GM18907 (cell line): ENCODE measurements around the gene SCUBE1.
"Not testable (repeated sequence)": the region's sequence is repeated elsewhere in the genome, so short reads cannot be mapped to it uniquely, and the experiment has no call there.

Source experiments
- ATAC-seq: cut with Tn5 transposase; IDR thresholded peaks from one replicate; pipeline ENCODE4 v1.9.1; 2021; ENCODE audit warnings: mild to moderate bottlenecking, moderate library complexity; ENCODE audit not compliant: unreplicated experiment

Gene SCUBE1

DNA sequence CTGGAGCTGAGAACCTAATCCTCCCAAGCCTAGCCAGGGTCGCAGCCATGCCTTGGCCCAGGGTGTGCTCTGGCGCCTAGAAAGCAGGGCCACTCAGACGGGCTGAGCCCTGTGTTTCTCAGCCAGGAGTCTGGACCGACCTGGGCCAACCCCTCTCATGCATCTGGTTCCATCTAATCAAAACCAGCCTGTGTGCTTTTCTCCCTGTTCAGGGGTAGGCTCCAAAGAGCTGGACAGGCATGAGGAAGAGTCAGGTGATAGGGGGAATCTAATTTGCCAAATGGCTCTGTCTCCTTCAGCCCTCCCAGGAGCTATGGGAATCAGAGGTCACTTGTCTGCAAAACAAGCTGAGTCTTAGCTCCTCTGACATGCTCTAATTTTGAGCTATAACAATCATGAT, 55.7 kb downstream of the SCUBE1 start:
- ATAC-seq, result no peak

DNA sequence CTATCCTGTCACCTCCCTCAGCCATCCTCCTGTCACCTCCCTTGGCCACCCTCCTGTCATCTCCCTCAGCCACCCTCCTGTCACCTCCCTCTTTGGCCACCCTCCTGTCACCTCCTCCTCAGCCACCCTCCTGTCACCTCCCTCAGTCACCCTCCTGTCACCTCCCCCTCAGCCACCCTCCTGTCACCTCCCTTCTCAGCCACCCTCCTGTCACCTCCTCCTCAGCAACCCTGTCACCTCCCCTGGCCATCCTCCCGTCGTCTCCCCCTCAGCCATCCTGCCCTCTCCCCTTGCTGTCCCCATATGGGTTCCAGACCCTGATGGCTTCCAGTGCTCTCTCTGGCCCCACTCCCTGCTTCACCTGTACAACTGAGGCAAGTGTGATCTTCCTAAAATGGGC, 61.8 kb downstream of the SCUBE1 start:
- ATAC-seq, result no peak

DNA sequence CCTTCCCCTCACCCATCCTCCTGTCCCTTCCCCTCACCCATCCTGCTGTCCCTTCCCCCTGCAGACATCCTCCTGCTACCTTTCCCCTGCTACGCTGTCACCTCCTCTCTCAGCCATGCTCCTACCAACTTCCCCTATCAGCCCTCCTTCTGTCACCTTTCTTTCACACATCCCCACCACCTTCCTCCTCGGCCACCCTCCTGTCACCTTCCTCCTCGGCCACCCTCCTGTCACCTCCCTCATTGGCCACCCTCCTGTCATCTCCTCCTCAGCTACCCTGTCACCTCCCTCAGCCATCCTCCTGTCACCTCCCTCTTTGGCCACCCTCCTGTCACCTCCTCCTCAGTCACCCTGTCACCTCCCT, 62.7 kb downstream of the SCUBE1 start:
- not testable (repeated sequence) for ATAC-seq

DNA sequence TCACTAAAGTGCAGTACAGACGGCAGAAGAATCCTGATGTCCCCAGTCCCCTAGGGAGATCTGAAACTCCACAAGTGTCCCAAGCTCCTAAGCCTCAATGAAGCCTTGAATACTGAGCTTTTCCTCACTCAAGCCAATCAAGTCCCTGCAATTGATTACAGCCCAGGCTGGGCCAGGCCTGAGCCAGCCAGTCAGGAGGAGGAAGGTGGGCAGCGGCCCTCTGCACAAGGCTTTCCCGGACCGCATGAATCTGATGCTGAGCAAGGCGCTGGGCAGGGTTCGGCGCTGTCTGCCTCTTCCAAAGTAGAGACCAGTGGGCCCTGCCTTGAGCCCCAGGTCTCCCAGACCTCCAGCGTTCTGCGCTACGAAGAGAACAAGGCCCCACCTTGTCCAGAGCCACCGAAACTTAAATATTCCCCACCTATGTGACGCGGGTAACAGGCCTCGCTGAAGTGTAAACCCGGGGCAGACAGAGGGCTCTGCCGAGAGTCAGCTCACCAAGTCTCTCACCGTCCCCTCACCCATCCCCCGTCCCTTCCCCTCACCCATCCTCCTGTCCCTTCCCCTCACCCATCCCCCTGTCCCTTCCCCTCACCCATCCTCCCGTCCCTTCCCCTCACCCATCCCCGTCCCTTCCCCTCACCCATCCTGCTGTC, 63.2 kb downstream of the SCUBE1 start:
- no peak for ATAC-seq

DNA sequence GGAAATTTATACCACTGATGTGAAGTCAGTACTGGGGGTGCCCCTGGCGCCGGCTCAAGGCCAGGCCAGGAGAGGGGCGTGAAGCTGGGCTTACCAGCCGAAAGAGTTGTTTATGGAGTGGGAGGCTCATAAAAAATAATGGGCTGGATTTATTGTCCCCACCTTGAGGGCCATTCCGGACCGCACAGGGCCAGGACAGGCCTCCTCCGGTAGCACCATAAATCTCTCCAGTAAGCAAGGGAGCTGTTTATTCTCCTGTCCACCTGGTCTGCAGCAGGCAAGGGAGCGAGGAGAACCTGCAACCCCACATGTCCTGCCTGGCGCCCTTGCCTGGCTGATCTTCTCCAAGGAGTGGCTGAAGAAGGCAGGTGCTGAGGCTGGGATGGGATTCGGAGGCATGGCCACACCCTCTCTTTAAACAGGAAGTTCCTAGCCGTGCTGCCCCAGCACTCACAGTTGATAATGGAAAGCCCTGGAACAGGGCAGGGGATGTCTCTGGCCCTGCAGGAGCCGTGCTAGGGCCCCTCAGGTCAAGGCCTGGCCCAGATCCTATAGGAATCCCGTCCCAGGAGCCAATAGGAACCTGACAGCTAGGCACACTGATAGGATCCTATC, 65.1 kb downstream of the SCUBE1 start:
- ATAC-seq, result no peak

DNA sequence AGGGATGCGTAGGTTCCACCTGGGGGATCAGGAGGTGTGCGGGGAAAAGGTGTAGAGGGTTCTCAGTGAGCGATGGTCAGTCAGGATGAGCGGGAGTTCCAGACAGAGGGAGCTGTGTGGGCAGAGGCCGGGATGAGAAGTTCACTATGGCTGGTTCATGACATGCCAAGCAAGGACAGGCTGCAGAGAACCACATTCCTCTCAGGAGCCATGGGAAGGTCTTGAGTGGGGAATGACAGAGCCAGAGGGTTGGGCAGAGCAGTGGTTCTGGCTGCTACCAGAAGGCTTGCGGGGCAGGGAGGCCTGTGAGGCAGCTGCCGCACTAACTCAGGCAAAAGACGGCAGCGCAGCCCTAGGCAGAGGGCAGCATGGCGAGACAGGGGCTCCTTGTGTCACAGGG, 66.1 kb downstream of the SCUBE1 start:
- ATAC-seq, result no peak

DNA sequence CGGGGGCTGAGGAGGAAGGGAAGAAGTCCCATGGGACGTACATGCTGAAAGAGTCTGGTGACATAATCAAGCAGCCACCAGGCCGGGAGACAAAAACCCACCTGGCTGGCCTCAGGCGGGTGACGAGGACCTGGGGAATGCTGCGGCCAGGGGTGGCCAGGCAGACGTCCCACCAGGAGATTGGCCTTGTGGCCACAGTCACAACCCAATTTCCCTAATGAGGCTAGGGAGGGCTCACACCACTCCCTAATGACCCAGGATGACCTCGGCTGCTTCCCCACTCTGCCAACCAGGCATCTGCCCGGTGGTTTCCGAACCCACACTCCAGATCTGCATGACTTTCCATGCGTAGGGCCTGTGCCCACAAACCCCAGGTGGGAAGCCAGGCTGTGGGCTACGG, 66.9 kb downstream of the SCUBE1 start:
- no peak for ATAC-seq

DNA sequence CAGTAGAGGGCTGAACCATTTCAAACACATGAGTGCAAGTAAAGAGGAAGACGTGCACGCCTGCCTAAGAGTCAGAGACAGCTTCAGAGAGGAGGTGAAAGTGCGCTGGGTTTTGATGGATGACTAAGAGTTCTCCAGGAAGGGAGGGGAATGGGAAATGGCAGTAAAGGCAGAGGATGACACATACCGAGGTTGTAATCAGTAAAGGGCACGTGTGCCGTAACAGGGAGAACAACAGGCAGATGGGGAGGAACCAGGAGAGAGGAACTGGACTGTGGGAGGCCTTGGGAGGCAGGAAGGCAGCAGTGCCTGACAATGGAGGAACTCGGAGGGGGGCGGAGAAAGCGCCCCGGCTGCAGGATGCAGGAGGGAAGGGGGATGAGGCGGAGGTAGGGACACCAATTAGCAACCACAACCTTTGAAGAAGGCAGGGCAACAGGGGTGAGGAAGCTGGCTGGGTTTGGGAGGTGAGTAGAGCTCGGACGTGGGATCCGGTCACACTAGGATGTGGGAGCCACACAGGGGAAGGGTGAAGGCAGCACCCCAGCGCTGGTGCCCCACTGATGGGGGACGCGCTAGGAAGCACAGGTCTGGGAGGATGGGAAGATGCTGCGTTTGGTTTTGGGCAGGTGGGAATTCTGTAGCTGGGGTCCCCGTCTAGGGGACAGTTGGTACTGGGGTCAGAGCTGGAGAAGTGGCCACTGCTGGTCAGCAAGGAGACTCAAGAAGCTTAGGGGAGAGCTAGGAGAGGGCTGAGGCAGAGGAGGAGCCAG, 67.4 kb downstream of the SCUBE1 start:
- ATAC-seq, result no peak

DNA sequence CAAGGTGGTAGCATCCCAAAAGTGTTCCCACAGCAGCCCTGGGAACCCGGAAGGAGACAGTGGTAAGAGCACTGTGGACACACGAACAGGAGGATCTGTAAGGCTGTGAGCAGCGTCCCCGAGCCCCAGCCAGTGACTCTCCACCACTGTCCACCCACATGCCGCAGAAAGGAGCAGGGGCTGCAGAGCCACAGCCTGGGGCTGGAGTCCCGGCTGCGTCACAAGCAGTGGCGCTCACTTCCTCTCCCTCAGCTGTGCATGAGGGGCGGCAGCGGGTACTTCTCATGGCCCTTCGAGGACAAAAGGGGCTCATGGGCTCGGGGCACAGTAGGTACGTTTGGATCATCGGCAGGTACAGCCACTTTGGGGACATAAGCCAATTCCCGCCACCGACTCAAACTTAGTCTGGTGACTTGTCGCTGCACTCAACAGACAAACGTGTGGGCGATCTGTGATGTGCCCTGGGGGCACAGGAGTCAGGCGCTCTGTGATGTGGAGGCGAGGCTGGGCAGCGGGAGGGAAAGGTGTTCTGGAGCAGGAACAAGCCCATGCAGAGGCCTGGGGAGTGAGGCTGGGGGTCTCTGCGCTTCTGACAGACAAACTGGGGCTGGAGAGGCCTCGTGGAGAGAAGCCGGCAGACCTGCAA, 68.5 kb downstream of the SCUBE1 start:
- no peak for ATAC-seq

DNA sequence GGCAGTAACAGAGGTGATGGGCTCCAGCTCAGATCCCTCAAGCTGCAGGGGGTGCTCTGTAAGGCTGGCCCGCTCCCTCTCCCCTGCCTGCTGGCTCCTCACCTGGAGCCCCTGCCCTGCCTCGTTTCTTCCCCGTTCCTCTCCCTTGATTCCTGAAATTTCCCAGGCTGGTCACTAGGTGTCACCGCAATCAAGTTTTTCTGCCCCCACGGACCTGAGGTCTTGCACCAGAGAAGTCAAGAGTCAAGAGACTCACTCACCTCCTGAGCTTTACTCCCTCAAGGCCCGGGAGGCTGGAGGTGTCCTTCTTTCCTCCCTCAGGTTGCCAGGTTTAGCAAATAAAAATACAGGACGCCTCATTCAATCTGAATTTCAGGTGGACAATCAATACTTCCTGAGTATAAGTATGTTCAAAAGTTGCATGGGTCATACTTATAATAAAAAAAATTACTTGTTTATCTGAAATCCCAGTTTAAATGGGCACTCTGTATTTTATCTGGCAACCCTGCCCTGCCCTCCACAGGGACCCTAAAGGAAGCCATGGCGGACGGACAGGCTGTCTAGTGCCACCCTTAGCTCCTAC, 69.2 kb downstream of the SCUBE1 start:
- ATAC-seq, result no peak

DNA sequence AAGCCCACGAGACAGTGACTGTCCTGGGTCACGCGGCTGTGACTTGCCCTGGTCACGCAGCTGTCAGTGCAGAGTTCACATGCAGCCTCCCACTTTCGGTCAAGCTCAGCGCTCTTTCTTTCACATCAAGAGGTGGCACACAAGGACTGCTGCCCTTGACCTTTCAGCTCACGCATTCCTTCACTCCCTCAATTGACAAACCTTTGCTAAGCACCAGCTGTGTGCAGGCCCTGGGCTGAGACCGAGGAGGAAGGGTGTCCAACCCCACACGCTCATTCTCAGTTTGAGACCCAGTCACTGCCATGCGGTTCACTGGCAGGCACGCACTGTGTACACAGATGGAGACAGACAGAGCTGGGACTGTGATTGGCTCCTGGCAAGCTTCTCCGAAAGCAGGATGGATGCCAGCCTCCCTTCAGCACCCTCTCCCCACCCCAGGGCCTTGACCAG, 70.3 kb downstream of the SCUBE1 start:
- no peak for ATAC-seq

DNA sequence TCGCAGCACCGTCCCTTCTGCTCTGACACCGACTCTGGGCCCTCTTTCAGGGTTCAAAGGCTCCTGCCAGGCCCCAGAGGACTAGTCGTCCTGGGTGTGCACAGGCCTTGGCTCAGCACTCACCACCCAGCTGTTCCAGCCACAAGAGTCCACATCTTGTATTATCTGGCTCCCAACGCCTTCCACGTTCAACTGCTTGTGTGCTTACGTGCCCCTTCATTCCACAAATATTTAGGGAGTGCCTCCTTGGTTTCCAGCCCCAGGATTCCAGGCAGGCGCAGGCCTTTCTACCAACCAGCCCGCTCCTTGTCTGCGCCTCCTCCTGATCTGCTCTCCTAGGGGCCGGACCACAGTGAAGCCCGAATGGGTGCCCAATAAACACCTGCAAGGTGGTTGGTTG, 70.9 kb downstream of the SCUBE1 start:
- ATAC-seq, result no peak

DNA sequence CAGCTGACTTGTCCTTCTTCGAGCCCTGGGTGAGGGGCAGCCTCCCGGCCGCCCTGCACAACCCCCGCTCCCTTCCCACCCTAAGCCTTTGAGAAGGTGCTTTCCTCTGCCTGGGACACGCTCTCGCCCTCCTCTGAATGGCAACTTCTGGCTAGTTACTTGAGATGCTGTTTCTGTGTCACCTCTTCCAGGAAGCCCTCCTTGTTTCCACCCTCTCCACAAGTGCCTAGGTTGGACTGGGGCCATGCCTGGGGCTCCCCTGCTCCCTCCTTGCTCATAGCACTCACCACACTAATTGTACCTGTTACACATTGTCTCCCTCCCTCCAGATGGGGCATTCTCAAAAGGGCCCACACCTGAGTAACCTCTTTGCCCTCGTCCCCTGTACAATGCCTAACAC, 72.2 kb downstream of the SCUBE1 start:
- no peak for ATAC-seq

DNA sequence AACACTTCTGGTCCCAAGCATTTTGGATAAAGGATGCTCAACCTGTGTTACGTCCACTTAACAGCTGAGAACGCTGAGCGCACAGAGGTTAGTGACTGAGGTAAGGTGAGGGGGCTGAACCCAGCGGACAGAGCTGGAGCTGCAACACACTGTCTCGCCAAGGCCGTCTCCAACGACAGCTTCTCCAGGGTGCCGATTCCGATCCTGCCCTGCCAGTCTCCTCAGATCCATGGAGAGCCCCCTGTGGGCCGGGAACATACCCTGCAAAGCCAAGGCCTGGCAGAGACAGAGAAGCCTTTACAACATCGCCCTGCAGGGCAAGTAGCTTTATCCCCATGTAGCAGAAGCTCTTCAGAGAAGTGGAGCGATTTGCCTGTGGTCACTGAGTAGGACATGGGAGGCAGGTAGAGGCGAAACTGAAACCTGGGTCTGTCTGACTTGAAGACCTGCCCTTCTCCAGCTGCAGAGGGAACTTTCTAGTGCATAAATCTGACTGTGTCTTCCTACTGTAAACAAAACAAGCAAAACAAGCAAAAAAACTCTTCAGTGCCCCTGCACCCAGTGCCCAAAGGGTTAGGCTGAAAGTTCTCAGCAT, 72.8 kb downstream of the SCUBE1 start:
- ATAC-seq, result no peak

DNA sequence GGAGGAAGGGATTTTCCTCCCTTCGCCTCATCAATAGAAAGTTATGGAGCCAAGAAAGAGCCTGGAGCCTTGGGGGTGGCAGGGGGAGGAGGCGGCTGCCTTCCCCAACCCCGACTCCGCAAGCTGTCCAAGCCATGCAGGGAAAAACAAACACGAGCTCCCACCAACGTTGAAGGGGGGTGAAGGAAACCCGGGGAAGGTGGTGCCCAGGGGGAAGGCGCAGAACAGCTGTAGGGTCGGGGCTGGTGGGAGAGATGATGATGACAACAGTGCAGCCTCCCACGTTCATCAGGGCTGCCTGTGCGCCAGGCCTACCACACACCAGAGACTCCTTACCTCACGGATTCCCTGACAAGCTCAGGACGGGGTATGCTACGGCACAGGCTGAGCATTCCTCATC, 73.5 kb downstream of the SCUBE1 start:
- no peak for ATAC-seq

DNA sequence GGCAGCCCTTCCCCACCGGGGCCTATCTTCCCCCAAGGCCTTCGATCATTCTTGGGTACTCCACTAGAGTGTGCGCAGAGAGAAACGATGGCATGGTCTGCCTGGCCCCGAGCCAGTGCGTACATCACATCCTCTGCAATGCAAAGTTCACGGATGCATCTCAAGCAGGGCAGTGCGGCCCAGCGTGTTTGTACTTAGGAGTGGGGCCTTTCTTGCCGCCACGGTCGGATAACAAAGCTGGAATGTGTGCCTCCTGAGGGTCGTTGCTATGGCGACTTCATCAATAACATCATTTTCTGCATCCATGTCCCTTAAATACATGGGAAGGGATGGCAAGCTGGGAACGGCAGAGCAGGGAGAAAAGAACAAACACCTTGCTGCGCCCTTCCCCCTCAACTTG, 73.9 kb downstream of the SCUBE1 start:
- no peak for ATAC-seq

DNA sequence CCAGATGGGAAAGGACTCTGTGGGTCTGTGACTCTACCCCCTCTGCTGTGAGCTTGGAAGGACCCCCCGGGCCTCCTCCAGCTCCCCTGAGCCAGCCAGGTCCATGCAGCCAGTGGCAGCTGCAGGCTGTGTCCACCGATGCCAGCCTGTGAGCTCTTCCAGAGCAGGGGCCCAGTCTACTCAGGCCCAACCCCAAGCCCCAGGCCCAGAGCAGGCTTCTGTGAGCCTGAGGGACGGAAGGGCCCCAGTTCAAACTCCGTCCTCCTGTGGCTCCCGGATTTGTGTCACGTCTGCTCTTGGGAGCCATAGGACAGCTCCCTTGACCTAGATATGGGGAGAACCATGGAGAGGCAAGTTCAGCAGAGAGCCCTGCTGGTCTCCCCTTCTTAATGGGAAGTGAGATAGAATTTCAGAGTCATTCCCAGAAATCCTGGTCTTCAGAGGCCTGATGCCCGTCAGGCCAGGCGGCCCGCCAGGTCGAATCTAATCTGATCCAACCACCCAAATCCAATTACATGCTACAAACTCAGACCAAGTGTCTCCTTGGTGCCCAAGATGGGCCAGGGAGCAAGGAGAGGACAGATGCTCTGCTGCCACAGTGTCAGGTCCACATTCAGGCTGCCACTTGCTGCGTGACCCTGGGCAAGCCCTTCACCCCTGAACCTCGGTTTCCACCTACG, 75.1 kb downstream of the SCUBE1 start:
- no peak for ATAC-seq

DNA sequence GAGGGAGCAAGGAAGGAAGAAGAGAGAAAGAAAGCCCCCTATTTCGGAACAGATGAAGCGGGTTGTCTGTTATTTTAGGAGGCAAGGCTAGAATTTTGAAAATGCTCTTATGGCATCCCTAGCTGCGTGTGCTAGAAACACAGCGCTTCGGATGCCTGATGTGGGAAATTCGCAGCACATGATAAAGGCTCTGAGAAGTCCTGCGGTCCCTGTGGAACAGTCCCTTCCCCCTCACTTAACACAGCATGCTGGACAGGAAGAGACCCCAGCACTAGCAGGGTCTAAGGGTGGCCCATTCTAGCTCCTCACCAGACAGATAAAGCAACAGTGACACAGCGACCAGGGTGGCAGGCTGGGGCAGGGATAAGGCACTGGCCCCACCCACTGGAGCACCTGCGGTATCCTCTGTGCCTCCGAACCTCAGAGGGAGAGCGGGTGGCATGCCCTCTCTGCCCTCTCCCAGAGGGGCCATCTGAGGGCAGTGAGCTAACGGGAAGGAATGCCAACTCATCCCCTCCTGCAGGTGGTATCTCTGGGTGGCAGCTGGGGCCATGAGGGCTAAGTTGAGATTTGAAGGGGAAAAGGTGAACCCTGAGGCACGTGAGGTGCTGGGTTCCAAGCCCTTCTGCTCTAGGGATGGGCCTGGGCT, 75.7 kb downstream of the SCUBE1 start:
- no peak for ATAC-seq

DNA sequence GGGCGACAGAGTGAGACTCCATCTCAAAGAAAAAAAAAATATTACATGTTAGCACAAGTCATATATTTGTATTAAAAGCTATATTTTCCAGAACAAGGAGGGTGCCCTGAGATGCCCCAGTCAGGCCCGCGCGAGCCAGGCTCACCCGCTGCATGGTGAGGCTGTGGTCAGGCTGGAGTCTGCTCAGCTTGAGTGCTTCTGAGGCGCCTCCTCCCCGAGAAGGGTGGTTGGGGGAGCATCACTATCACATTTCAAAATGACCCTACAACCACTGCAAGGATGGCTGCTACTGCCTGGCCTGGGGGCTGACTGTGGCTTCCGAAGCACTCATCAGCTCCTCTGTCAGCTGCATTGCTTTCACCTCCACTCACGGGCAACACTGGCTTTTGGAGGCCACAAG, 77.1 kb downstream of the SCUBE1 start:
- ATAC-seq, result no peak
